Breast epithelium (tissue), 3 donors: Measurements from ENCODE around the gene COG1.

Source experiments
- CTCF ChIP-seq, 3 donors: fragments of 450-650 bp; IDR thresholded peaks; one replicate each; pipeline ENCODE4 v1.5.1; 2016 to 2017; ENCODE audit warnings: antibody characterized with exemption in 3 of 3, mild to moderate bottlenecking in 3 of 3, moderate library complexity in 3 of 3
- POLR2A ChIP-seq: fragments of 450-650 bp; IDR thresholded peaks from one replicate; pipeline ENCODE4 v1.6.1; 2016; ENCODE audit warnings: antibody characterized with exemption, mild to moderate bottlenecking, moderate library complexity
- POLR2AphosphoS5 ChIP-seq, 3 donors: sonication (generic); formaldehyde crosslinking; IDR thresholded peaks; one replicate each; pipeline ENCODE4 v1.6.1; 2017; ENCODE audit warnings: antibody characterized with exemption in 3 of 3

GRCh38 chr17:73227379-73227778 is 34.5 kb downstream of the COG1 start:
- TF ChIP-seq CTCF (IDR thresholded peaks at IDR 0.05) (no peak), POLR2A (no peak), POLR2AphosphoS5 (IDR thresholded peaks at IDR 0.05) (no peak)
